Fibroblast of lung (primary cell): ENCODE results near the gene YIPF4. TPM values are rescaled to one million over a fixed set of nuclear protein-coding genes. Genes with fewer than 3 reads are reported as not detected.
"Not testable (repeated sequence)": the region's sequence is repeated elsewhere in the genome, so short reads cannot be mapped to it uniquely, and the experiment has no call there.

Experiments used
- DNase-seq, 2 donors: peaks; one replicate each; pipeline versions ENCODE4 v3.0.0 to v3.0.0-alpha.2; 2010; ENCODE audit warnings: low read depth in 2 of 2
- H2AFZ ChIP-seq: 2 replicates; pipeline ENCODE4 v1.5.1; 2012; ENCODE audit warnings: low read length, control low read depth, inconsistent platforms
- H3K27ac ChIP-seq: 2 replicates; pipeline ENCODE4 v1.5.1; 2011; ENCODE audit warnings: low read length, control low read depth; ENCODE audit not compliant: insufficient read depth
- H3K27me3 ChIP-seq: 2 replicates; pipeline ENCODE4 v1.5.1; 2011; ENCODE audit warnings: mild to moderate bottlenecking, low read length; ENCODE audit not compliant: control insufficient read depth, insufficient read depth
- H3K36me3 ChIP-seq: 2 replicates; pipeline ENCODE4 v1.5.1; 2011; ENCODE audit warnings: low read length; ENCODE audit not compliant: control insufficient read depth, insufficient read depth
- H3K4me1 ChIP-seq: 2 replicates; pipeline ENCODE4 v1.5.1; 2011; ENCODE audit warnings: low read length; ENCODE audit not compliant: control insufficient read depth, insufficient read depth; ENCODE audit errors: extremely low read depth
- H3K4me2 ChIP-seq: 2 replicates; pipeline ENCODE4 v1.5.1; 2011; ENCODE audit warnings: low read length, control low read depth; ENCODE audit not compliant: insufficient read depth; ENCODE audit errors: extremely low read depth
- H3K4me3 ChIP-seq, 4 experiments: fragments of 200-600 bp in 1 of 4; sonication (generic) in 1 of 4; replicated peaks in 1 of 4; 2 replicates each; pipeline ENCODE4 v1.5.1; 2011 to 2016; ENCODE audit warnings: low read length in 4 of 4, low read depth in 3 of 4, mild to moderate bottlenecking in 3 of 4, control low read depth in 2 of 4, inconsistent platforms in 1 of 4, mixed read lengths in 1 of 4; ENCODE audit not compliant: insufficient read depth in 1 of 4; ENCODE audit errors: control extremely low read depth in 1 of 4
- H3K79me2 ChIP-seq: 2 replicates; pipeline ENCODE4 v1.5.1; 2012; ENCODE audit warnings: mild to moderate bottlenecking, low read length, inconsistent platforms; ENCODE audit not compliant: control insufficient read depth, insufficient read depth
- H3K9ac ChIP-seq: 2 replicates; pipeline ENCODE4 v1.5.1; 2011; ENCODE audit warnings: mild to moderate bottlenecking, low read length, control low read depth; ENCODE audit not compliant: insufficient read depth
- H3K9me3 ChIP-seq: 2 replicates; pipeline ENCODE4 v1.5.1; 2012; ENCODE audit warnings: low read depth, low read length; ENCODE audit not compliant: control insufficient read depth, insufficient read depth
- H4K20me1 ChIP-seq: 2 replicates; pipeline ENCODE4 v1.5.1; 2011; ENCODE audit warnings: low read length; ENCODE audit not compliant: control insufficient read depth, insufficient read depth; ENCODE audit errors: extremely low read depth
- CTCF ChIP-seq, 2 donors: IDR thresholded peaks in 1 of 2; conservative IDR thresholded peaks in 1 of 2; 1 replicate in 1 of 2; 2 replicates in 1 of 2; pipeline ENCODE4 v1.5.1; 2011 to 2012; ENCODE audit warnings: low read length in 2 of 2, control low read depth in 1 of 2, inconsistent platforms in 1 of 2, low read depth in 1 of 2, mild to moderate bottlenecking in 1 of 2
- EZH2 ChIP-seq: IDR thresholded peaks from 2 replicates; pipeline ENCODE4 v1.5.1; 2012; ENCODE audit warnings: low read length, control low read depth, mild to moderate bottlenecking; ENCODE audit errors: missing control alignments
- polyA plus RNA-seq, 2 donors: library from polyadenylated mRNA; depleted of rRNA in 1 of 2; stranded (reverse) in 1 of 2; unstranded in 1 of 2; fragments of >200 nt; gene quantifications; 2 replicates each; pipeline ENCODE4 v1.2.1, GENCODE V29; 2011 to 2012; ENCODE audit warnings: missing spikeins in 1 of 2
- total RNA-seq: library from RNA; depleted of rRNA; stranded (reverse); fragments of >200 nt; gene quantifications from 2 replicates; pipeline ENCODE4 v1.2.1, GENCODE V29; 2014

YIPF4 gene
- total and polyA plus RNA-seq, 2 donors (not counting 1 experiment from before 2014, with no cell fraction given) = 17.2 to 23.3 TPM

- Histone ChIP-seq H3K79me2 (no peaks in the 10 kb centered on the region), H3K4me2 (no peak overlapping the region), H3K36me3 (no peaks in the 10 kb centered on the region), H3K4me3 (no peak overlapping the region), H4K20me1 (no peaks in the 10 kb centered on the region), H3K27ac (no peak overlapping the region), H3K27me3 (no peaks in the 10 kb centered on the region), H3K9me3 (no peaks in the 10 kb centered on the region), H3K4me1 (no peaks in the 10 kb centered on the region), H3K9ac (no peak overlapping the region), H2AFZ (no peak overlapping the region)
- no peak for TF ChIP-seq EZH2
- TF ChIP-seq CTCF (conservative IDR thresholded peaks at IDR 0.05 in 1 of 2, IDR thresholded peaks at IDR 0.05 in 1 of 2; ENCODE audit: low read depth in 1 of 2, low read length in 2 of 2) = no peak
- DNase-seq = no peak
These were observed 32.9 kb downstream of the YIPF4 start for GRCh38 chr2:32310577-32310976.

GRCh38 chr2:32314886-32315285, 37.2 kb downstream of the YIPF4 start:
- TF ChIP-seq EZH2 (no peak), CTCF (conservative IDR thresholded peaks at IDR 0.05 in 1 of 2, IDR thresholded peaks at IDR 0.05 in 1 of 2; ENCODE audit: low read depth in 1 of 2, low read length in 2 of 2) (no peak)
- no peak overlapping the region for H3K27ac ChIP-seq
- H3K27me3 ChIP-seq = no peaks in the 10 kb centered on the region
- H3K36me3 ChIP-seq = no peaks in the 10 kb centered on the region
- no peaks in the 10 kb centered on the region for H3K4me1 ChIP-seq
- no peak overlapping the region for H3K4me2 ChIP-seq
- DNase-seq = no peak
- no peak overlapping the region for H3K9ac ChIP-seq
- H3K79me2 ChIP-seq = no peaks in the 10 kb centered on the region
- no peak overlapping the region for H2AFZ ChIP-seq
- no peaks in the 10 kb centered on the region for H3K9me3 ChIP-seq
- no peaks in the 10 kb centered on the region for H4K20me1 ChIP-seq
- H3K4me3 ChIP-seq = no peak overlapping the region

- H3K4me2 ChIP-seq, H3K36me3 ChIP-seq, H3K4me1 ChIP-seq, H2AFZ ChIP-seq, H3K9me3 ChIP-seq, H3K27me3 ChIP-seq, H4K20me1 ChIP-seq, H3K4me3 ChIP-seq, H3K79me2 ChIP-seq, H3K27ac ChIP-seq, H3K9ac ChIP-seq, DNase-seq: not testable (repeated sequence)
These were observed 51.0 kb downstream of the YIPF4 start for GRCh38 chr2:32328679-32329078.

GRCh38 chr2:32329180-32329980, 51.7 kb downstream of the YIPF4 start:
- H3K27me3 ChIP-seq, DNase-seq, H3K9me3 ChIP-seq, H3K36me3 ChIP-seq, H3K27ac ChIP-seq, H3K4me2 ChIP-seq, H3K79me2 ChIP-seq, H2AFZ ChIP-seq, H3K9ac ChIP-seq, H3K4me1 ChIP-seq, H4K20me1 ChIP-seq, H3K4me3 ChIP-seq: not testable (repeated sequence)
